Measurements from ENCODE around the gene COX8C.

GRCh38 chr14:93309427-93309966 is 37.5 kb upstream of the COX8C start:
- no peak for TF ChIP-seq HOXA7 (CRISPR knock-in tag; IDR thresholded peaks at IDR 0.05)
- no peak for TF ChIP-seq MAX (IDR thresholded peaks at IDR 0.05)
- no peak for TF ChIP-seq REST (IDR thresholded peaks at IDR 0.05)
- TF ChIP-seq CTCF (IDR thresholded peaks at IDR 0.05): no peak
- TF ChIP-seq ZSCAN20 (CRISPR knock-in tag; IDR thresholded peaks at IDR 0.05): no peak
- no peak for TF ChIP-seq RCOR1 (IDR thresholded peaks at IDR 0.05; ENCODE audit: low read depth, low read length)
- TF ChIP-seq POLR2A (IDR thresholded peaks at IDR 0.05; ENCODE audit: low read length): no peak
